Measurements from ENCODE around the gene ATE1.
"Not testable (repeated sequence)": the region's sequence is repeated elsewhere in the genome, so short reads cannot be mapped to it uniquely, and the experiment has no call there.

DNA sequence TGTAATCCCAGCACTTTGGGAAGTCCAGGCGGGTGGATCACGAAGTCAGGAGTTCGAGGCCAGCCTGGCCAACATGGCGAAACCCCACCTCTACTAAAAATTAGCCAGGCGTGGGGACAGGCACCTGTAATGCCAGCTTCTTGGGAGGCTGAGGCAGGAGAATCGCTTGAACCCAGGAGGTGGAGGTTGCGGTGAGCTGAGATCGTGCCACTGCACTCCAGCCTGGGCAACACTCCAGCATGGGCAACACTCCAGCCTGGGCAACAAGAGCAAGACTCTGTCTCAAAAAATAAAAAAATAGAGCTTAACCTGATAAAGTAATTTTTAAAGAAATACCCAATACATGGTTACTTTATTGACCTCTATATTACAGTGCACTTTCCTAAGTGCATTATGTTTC is 41.3 kb upstream of the ATE1 start:
- TF ChIP-seq FOXK2 (IDR thresholded peaks at IDR 0.05); SUZ12 (IDR thresholded peaks at IDR 0.05); FOXM1 (IDR thresholded peaks at IDR 0.05; ENCODE audit: borderline replicate concordance); LEF1 (IDR thresholded peaks at IDR 0.05; ENCODE audit: borderline replicate concordance); HDGF (IDR thresholded peaks at IDR 0.05; ENCODE audit: borderline replicate concordance); ZNF384 (IDR thresholded peaks at IDR 0.05); ELF4 (IDR thresholded peaks at IDR 0.05): not testable (repeated sequence)

Measured in HEK293T (cell line).